ENCODE measurements around the gene PLAU. TPM values are rescaled to one million over a fixed set of nuclear protein-coding genes. Genes with fewer than 3 reads are reported as not detected.

Gene PLAU
- total and polyA plus RNA-seq, 10 of the 15 experiments (the other 5 are each of a cell fraction or from before 2014, with no cell fraction given) = 2.5 to 20.9 (median 11.5) TPM

DNA sequence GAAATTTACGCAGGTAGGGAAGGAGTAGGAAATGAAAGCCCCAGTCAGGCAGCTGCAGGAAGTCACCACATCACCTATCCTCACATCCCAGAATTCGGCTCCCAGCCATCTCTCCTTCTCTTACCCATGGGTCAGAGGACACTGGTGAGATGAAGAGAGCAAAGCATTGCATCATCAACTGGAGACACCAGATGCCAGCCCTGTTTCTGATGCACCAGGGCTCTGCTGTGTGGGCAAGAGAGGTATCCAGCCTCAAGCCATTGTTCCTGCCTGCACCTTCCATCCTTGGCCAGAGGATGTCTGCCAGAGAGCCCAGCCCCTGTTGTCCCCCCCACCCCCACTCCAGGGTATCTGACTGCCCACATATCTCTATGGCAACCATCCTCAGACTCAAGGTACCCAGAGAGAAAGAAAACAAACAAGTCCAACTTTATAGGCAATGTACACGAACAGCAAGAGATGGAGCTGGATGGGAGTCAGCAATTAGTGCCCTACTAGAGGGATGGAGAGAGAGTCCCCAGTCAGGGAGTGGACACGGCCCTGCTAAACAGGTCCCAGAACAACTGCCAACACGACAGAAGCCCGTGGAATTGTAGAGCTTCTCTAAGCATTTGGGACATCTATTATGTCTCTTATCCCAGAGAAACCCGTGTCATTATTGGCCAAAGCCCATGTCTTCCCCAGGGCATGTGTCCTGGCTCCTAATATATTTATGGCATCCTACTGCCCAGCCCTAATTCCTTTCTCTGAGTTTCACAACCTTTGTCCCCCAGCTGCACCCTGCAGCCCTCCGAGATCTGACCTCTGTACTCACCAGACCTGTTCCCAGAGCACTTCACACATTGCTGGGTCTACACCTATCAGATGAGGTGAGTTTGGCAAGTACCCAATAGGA lies 39.4 kb upstream of the PLAU start:
- WGBS (ENCODE audit: insufficient coverage, insufficient replicate concordance, low lambda C conversion rate, missing lambda C conversion rate) = 96% methylated on average over 8 of the region's 8 CpGs
- intact Hi-C loops (cut with micrococcal nuclease; ENCODE audit: unreplicated experiment) = no loop called here
- H3K9me3 ChIP-seq (replicated peaks; ENCODE audit: control insufficient read depth, insufficient read depth, low read length) = no peaks in the 10 kb centered on the region
- H3K27ac ChIP-seq (ENCODE audit: control insufficient read depth, insufficient read depth) = no peak overlapping the region
- POLR2A ChIA-PET = interaction anchor here (0.7 kb wide), 1 partner anchor 108 kb away, joined by 3 read pairs; no protein-coding TSS in a partner anchor
- in situ Hi-C loops (cut with MboI) = no loop called here
- FAIRE-seq (no peak), DNase-seq (ENCODE audit: low read depth, low spot score) (no peak), ATAC-seq (no peak)
- RAD21 ChIA-PET (ENCODE audit: unreplicated experiment) = interaction anchor here (1.0 to 1.4 kb wide), 2 partner anchors 22 to 209 kb away, joined by 4 to 6 read pairs; no protein-coding TSS in a partner anchor
- TF ChIP-seq SIN3A (IDR thresholded peaks at IDR 0.05; ENCODE audit: low read depth, low read length) = no peak
- H3K4me3 ChIP-seq = no peak overlapping the region
- SMC1A ChIA-PET (ENCODE audit: uncharacterized antibody, unreplicated experiment) = interaction anchor here (0.6 to 1.9 kb wide), 2 partner anchors 22 to 61 kb away, joined by 3 to 4 read pairs; no protein-coding TSS in a partner anchor
- no TSS peak for BruUV-seq (replicated peaks)
- no peak overlapping the region for H3K4me2 ChIP-seq (ENCODE audit: control insufficient read depth, insufficient read depth)
- CTCF ChIA-PET = interaction anchor here (0.6 to 1.9 kb wide), 5 partner anchors 19 to 88 kb away, joined by 3 to 7 read pairs (median 4); no protein-coding TSS in a partner anchor
- peaks cover 6% of the 10 kb centered on the region for H3K79me2 ChIP-seq (ENCODE audit: control insufficient read depth, insufficient read depth, low read length)
- no peaks in the 10 kb centered on the region for H4K20me1 ChIP-seq (ENCODE audit: control insufficient read depth, insufficient read depth)
- peaks cover 0 to 2% of the 10 kb centered on the region in 2 experiments; a peak in 2 of 4 replicates for H3K36me3 ChIP-seq (ENCODE audit: control insufficient read depth in 2 of 2, insufficient read depth in 2 of 2, low read length in 1 of 2)
- H3K4me1 ChIP-seq (ENCODE audit: control insufficient read depth, insufficient read depth, low read length) = peaks cover 18% of the 10 kb centered on the region
- no peak overlapping the region for H2AFZ ChIP-seq (ENCODE audit: control insufficient read depth, low read depth, low read length)
- no peak overlapping the region for H3K9ac ChIP-seq (ENCODE audit: control insufficient read depth, insufficient read depth, low read length)
- no peaks in the 10 kb centered on the region for H3K27me3 ChIP-seq (replicated peaks in 1 of 2; ENCODE audit: control insufficient read depth in 2 of 2, insufficient read depth in 2 of 2, low read length in 1 of 2)

DNA sequence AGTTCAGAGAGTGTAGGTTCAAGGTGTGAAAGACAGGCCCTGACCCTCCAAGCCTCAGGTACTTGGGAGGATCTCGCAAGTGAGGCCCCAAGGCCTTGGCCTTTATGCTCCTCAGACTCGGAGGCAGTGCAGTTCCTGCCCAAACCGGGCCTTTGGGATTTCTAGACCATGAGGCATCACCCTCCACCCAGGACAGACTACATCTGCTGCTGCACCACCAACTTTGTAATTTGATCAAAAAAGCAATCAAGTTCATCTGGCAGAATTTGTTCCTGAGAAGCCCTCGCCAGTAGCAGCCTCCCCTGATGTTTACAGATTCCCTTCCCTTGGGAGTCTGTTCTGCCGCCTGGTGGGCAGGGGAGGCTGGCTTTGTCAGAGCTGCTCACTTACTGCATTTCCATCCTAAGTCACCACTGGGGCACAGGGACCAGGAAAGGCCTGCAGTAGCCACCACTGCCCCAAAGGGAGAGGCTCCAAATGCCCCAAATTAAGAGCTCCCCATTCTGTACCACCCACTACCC lies 38.7 kb upstream of the PLAU start:
- peaks cover 0 to 2% of the 10 kb centered on the region in 2 experiments; a peak in 2 of 4 replicates for H3K36me3 ChIP-seq (ENCODE audit: control insufficient read depth in 2 of 2, insufficient read depth in 2 of 2, low read length in 1 of 2)
- ATAC-seq (no peak), DNase-seq (ENCODE audit: low read depth, low spot score) (no peak), FAIRE-seq (no peak)
- TSS peak; percentile 55 for BruUV-seq (replicated peaks)
- ChIA-PET SMC1A (ENCODE audit: uncharacterized antibody, unreplicated experiment) (interaction anchor here (1.9 kb wide), 1 partner anchor 23 kb away, joined by 4 read pairs; no protein-coding TSS in a partner anchor), POLR2A (interaction anchor here (0.7 kb wide), 1 partner anchor 109 kb away, joined by 3 read pairs; no protein-coding TSS in a partner anchor), CTCF (interaction anchor here (0.6 to 1.9 kb wide), 5 partner anchors 20 to 88 kb away, joined by 3 to 7 read pairs (median 4); no protein-coding TSS in a partner anchor), RAD21 (ENCODE audit: unreplicated experiment) (interaction anchor here (1.0 to 1.4 kb wide), 2 partner anchors 23 to 209 kb away, joined by 4 to 6 read pairs; no protein-coding TSS in a partner anchor)
- no peak for TF ChIP-seq GABPA (IDR thresholded peaks at IDR 0.05; ENCODE audit: low read depth)
- TF ChIP-seq ZNF384 (IDR thresholded peaks at IDR 0.05; ENCODE audit: borderline replicate concordance, low read depth, low read length) = no peak
- TF ChIP-seq CBX5 (IDR thresholded peaks at IDR 0.05; ENCODE audit: low read depth) = no peak
- TF ChIP-seq, protein P1, sequence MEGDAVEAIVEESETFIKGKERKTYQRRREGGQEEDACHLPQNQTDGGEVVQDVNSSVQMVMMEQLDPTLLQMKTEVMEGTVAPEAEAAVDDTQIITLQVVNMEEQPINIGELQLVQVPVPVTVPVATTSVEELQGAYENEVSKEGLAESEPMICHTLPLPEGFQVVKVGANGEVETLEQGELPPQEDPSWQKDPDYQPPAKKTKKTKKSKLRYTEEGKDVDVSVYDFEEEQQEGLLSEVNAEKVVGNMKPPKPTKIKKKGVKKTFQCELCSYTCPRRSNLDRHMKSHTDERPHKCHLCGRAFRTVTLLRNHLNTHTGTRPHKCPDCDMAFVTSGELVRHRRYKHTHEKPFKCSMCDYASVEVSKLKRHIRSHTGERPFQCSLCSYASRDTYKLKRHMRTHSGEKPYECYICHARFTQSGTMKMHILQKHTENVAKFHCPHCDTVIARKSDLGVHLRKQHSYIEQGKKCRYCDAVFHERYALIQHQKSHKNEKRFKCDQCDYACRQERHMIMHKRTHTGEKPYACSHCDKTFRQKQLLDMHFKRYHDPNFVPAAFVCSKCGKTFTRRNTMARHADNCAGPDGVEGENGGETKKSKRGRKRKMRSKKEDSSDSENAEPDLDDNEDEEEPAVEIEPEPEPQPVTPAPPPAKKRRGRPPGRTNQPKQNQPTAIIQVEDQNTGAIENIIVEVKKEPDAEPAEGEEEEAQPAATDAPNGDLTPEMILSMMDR (IDR thresholded peaks at IDR 0.05 in 2 of 3, conservative IDR thresholded peaks at IDR 0.05 in 1 of 3; ENCODE audit: control insufficient read depth in 2 of 3, extremely low read depth in 1 of 3, insufficient read depth in 1 of 3, low read depth in 3 of 3, low read length in 3 of 3) = peak in 2 of 3 experiments; percentile 24 to 27; a peak in 2 of 6 replicates
- H3K4me3 ChIP-seq = no peak overlapping the region
- no peaks in the 10 kb centered on the region for H4K20me1 ChIP-seq (ENCODE audit: control insufficient read depth, insufficient read depth)
- H3K79me2 ChIP-seq (ENCODE audit: control insufficient read depth, insufficient read depth, low read length) = peaks cover 6% of the 10 kb centered on the region
- H3K9ac ChIP-seq (ENCODE audit: control insufficient read depth, insufficient read depth, low read length) = no peak overlapping the region
- no peak overlapping the region for H2AFZ ChIP-seq (ENCODE audit: control insufficient read depth, low read depth, low read length)
- in situ Hi-C loops (cut with MboI) = no loop called here
- H3K27ac ChIP-seq (ENCODE audit: control insufficient read depth, insufficient read depth) = no peak overlapping the region
- intact Hi-C loops (cut with micrococcal nuclease; ENCODE audit: unreplicated experiment) = no loop called here
- 78% methylated on average over 5 of the region's 5 CpGs for WGBS (ENCODE audit: insufficient coverage, insufficient replicate concordance, low lambda C conversion rate, missing lambda C conversion rate)
- H3K27me3 ChIP-seq (replicated peaks in 1 of 2; ENCODE audit: control insufficient read depth in 2 of 2, insufficient read depth in 2 of 2, low read length in 1 of 2) = no peaks in the 10 kb centered on the region
- H3K4me2 ChIP-seq (ENCODE audit: control insufficient read depth, insufficient read depth) = no peak overlapping the region
- peaks cover 13% of the 10 kb centered on the region for H3K4me1 ChIP-seq (ENCODE audit: control insufficient read depth, insufficient read depth, low read length)
- no peaks in the 10 kb centered on the region for H3K9me3 ChIP-seq (replicated peaks; ENCODE audit: control insufficient read depth, insufficient read depth, low read length)

All from GM12878 (cell line).